DOHH2 (cell line): Measurements from ENCODE around the gene MDM1.

Experiments used
- H3F3A ChIP-seq: fragments of 200-600 bp; sonication (generic), shearing (Covaris generic); 2 replicates; pipeline ENCODE4 v1.6.0; 2016; ENCODE audit warnings: antibody characterized with exemption, mild to moderate bottlenecking; ENCODE audit not compliant: control insufficient read depth, insufficient read depth
- H3K27ac ChIP-seq: fragments of 200-600 bp; sonication (generic); 2 replicates; pipeline ENCODE4 v1.5.1; 2014; ENCODE audit warnings: low read depth, mild to moderate bottlenecking, low read length, moderate library complexity
- H3K27me3 ChIP-seq: fragments of 200-600 bp; sonication (generic); 2 replicates; pipeline ENCODE4 v1.6.1; 2014; ENCODE audit warnings: mild to moderate bottlenecking, low read length, mixed read lengths; ENCODE audit not compliant: control insufficient read depth
- H3K36me3 ChIP-seq: fragments of 200-600 bp; sonication (generic); 2 replicates; pipeline ENCODE4 v1.6.1; 2014; ENCODE audit warnings: mild to moderate bottlenecking, low read length, moderate library complexity, mixed read lengths; ENCODE audit not compliant: control insufficient read depth
- H3K4me1 ChIP-seq: fragments of 200-600 bp; sonication (generic); 2 replicates; pipeline ENCODE4 v1.6.1; 2014; ENCODE audit warnings: mild to moderate bottlenecking, low read length, mixed read lengths; ENCODE audit not compliant: control insufficient read depth
- H3K4me2 ChIP-seq: fragments of 200-600 bp; sonication (generic); 2 replicates; pipeline ENCODE4 v1.6.0; 2014; ENCODE audit warnings: mild to moderate bottlenecking, low read length, moderate library complexity
- H3K4me3 ChIP-seq: fragments of 200-600 bp; sonication (generic); 2 replicates; pipeline ENCODE4 v1.5.1; 2014; ENCODE audit warnings: mild to moderate bottlenecking, low read length, mixed read lengths
- H3K79me2 ChIP-seq: fragments of 200-600 bp; sonication (generic); 2 replicates; pipeline ENCODE4 v1.6.1; 2014; ENCODE audit warnings: mild to moderate bottlenecking, low read length, mixed read lengths; ENCODE audit not compliant: control insufficient read depth
- H3K9me2 ChIP-seq: fragments of 200-600 bp; sonication (generic); replicated peaks from 2 replicates; pipeline ENCODE4 v1.6.1; 2014; ENCODE audit warnings: mild to moderate bottlenecking, low read length, mixed read lengths; ENCODE audit not compliant: control insufficient read depth
- H3K9me3 ChIP-seq: fragments of 200-600 bp; sonication (generic); 2 replicates; pipeline ENCODE4 v1.6.1; 2014; ENCODE audit warnings: antibody characterized with exemption, low read length, mixed read lengths; ENCODE audit not compliant: control insufficient read depth, insufficient read depth
- H4K20me1 ChIP-seq: fragments of 200-600 bp; sonication (generic); 2 replicates; pipeline ENCODE4 v1.6.0; 2014; ENCODE audit warnings: low read depth, mild to moderate bottlenecking, antibody characterized with exemption, low read length, moderate library complexity; ENCODE audit not compliant: control insufficient read depth, insufficient read depth
- EZH2phosphoT487 ChIP-seq: fragments of 200-600 bp; sonication (generic); IDR thresholded peaks from 2 replicates; pipeline ENCODE4 v1.6.1; 2017; ENCODE audit warnings: borderline replicate concordance, mild to moderate bottlenecking, antibody characterized with exemption, low read length, moderate library complexity, mixed read lengths
- TF ChIP-seq, protein P1 (sequence below): fragments of 200-600 bp; sonication (generic); IDR thresholded peaks from one replicate; pipeline ENCODE4 v1.5.1; 2014; ENCODE audit warnings: antibody characterized with exemption, mild to moderate bottlenecking, low read depth, low read length; ENCODE audit not compliant: poor library complexity, severe bottlenecking

The MDM1 gene

DNA sequence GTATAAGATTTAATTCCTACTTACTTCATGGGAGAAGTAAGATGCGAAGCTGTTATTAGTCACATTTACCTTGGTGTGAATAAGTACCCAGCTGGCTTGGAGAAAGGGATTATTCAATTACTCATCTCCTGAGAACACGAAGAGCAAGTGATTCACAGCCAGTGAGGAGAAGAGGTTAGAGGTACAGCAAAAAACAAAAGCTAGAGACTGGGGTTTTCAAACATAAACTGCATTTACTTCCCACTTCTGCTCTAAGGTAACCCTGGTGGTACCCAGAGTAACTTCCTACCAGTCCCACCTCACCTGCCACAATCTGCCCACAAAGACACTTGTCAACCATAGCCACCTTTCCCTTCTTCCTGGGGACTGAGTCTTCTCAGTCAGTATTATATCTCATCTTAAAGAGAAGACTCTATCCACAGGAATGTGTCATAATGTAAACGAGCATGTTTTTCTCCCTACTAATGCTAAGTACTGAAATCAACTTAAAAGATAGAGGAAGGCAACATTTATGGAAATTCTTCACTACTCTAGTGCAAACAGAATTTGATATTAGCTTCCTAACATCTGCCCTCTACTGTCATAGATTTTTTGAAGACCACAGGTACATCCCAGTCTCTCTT, 72.7 kb downstream of the MDM1 start:
- Histone ChIP-seq H3K4me3 (no peak overlapping the region), H3K4me2 (no peak overlapping the region), H3F3A (no peaks in the 10 kb centered on the region), H4K20me1 (no peaks in the 10 kb centered on the region), H3K4me1 (no peaks in the 10 kb centered on the region), H3K9me2 (no peaks in the 10 kb centered on the region), H3K27ac (no peak overlapping the region), H3K36me3 (no peaks in the 10 kb centered on the region), H3K79me2 (no peaks in the 10 kb centered on the region), H3K9me3 (no peaks in the 10 kb centered on the region), H3K27me3 (peaks cover 14% of the 10 kb centered on the region)
- no peak for TF ChIP-seq EZH2phosphoT487
- TF ChIP-seq, protein P1, sequence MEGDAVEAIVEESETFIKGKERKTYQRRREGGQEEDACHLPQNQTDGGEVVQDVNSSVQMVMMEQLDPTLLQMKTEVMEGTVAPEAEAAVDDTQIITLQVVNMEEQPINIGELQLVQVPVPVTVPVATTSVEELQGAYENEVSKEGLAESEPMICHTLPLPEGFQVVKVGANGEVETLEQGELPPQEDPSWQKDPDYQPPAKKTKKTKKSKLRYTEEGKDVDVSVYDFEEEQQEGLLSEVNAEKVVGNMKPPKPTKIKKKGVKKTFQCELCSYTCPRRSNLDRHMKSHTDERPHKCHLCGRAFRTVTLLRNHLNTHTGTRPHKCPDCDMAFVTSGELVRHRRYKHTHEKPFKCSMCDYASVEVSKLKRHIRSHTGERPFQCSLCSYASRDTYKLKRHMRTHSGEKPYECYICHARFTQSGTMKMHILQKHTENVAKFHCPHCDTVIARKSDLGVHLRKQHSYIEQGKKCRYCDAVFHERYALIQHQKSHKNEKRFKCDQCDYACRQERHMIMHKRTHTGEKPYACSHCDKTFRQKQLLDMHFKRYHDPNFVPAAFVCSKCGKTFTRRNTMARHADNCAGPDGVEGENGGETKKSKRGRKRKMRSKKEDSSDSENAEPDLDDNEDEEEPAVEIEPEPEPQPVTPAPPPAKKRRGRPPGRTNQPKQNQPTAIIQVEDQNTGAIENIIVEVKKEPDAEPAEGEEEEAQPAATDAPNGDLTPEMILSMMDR, result no peak

DNA sequence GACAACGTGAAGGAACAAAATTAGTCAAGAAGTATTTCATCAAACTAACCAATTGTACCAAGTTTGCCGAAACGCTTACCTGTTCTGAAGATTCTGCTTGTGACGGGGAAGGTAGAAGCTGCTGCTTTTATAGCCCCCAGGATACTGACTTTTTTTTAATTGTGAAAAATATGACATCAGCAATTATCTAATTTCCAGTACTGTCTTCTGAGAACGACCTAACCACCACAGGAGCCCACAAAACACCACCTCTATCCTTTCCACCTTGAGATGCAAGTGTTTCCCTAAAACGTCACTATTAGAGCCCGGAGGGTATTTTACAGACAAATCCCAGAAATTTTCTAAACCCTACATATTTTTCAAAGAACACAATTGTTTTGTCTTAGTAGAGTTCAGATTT, 78.7 kb downstream of the MDM1 start, which contains the start of gene IL22:
Gene IL22, minus strand, starts transcription at position 101 of the 400 bp plus-strand sequence. CDS start 156 bp downstream, outside the sequence.
- no peak within 1 kb of the TSS for H3K4me3 ChIP-seq
- no peaks in the 10 kb centered on the region for H3K9me3 ChIP-seq
- TF ChIP-seq EZH2phosphoT487, result no peak
- TF ChIP-seq, protein P1, result no peak
- H3K36me3 ChIP-seq, result no peaks in the 10 kb centered on the region
- H4K20me1 ChIP-seq, result no peaks in the 10 kb centered on the region
- H3K79me2 ChIP-seq, result no peaks in the 10 kb centered on the region
- H3K27me3 ChIP-seq, result peaks cover 7% of the 10 kb centered on the region; the same call in 1 of the 2 replicates
- H3K27ac ChIP-seq, result no peak within 1 kb of the TSS
- H3K4me2 ChIP-seq, result no peak within 1 kb of the TSS
- no peaks in the 10 kb centered on the region for H3K4me1 ChIP-seq
- H3K9me2 ChIP-seq, result no peaks in the 10 kb centered on the region
- H3F3A ChIP-seq, result no peaks in the 10 kb centered on the region

DNA sequence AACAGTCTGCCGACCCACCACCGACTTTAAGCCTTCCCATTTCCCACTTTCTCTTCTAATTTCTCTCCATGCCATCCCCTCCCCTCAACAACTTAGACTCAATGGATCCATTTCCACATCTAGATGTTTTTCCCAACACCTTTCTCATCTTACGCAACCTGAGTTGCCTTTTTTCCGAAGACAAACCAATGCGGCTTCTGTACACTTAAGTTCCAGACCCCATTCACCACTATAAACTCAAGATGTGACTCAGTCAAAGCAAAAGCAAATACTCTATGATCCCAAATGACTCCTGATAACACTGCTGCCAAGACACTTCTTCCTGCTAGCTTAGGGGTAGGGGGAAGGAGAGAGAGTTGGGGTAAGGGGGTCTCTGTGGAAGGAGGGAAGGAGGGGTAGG, 80.1 kb downstream of the MDM1 start:
- H3K79me2 ChIP-seq, result no peaks in the 10 kb centered on the region
- no peak overlapping the region for H3K4me3 ChIP-seq
- H3K27me3 ChIP-seq, result peaks cover 7% of the 10 kb centered on the region
- no peaks in the 10 kb centered on the region for H3K4me1 ChIP-seq
- no peak for TF ChIP-seq EZH2phosphoT487
- no peaks in the 10 kb centered on the region for H3K36me3 ChIP-seq
- no peaks in the 10 kb centered on the region for H3K9me3 ChIP-seq
- no peaks in the 10 kb centered on the region for H3K9me2 ChIP-seq
- H4K20me1 ChIP-seq, result no peaks in the 10 kb centered on the region
- no peak overlapping the region for H3K27ac ChIP-seq
- no peaks in the 10 kb centered on the region for H3F3A ChIP-seq
- H3K4me2 ChIP-seq, result no peak overlapping the region

DNA sequence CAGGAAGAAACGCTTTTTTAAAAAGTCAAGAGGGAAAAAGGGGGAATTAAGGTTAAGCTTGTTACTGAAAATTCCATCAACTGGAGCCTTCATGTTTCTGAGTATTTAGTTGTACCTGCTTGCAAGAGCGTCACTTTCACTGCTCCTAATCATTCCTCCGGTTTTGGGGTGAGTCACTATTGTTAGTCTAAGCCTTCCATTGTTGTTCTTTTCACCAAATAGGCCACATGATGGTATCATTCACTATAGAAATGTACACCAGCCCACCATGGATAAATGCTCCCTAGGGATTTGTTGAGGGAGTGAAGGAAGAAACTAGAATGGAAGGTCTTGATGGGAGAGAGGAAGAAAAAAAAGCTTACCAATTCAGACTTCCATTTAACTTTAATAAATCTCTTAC, 81.7 kb downstream of the MDM1 start:
- TF ChIP-seq, protein P1, result no peak
- TF ChIP-seq EZH2phosphoT487, result no peak
- Histone ChIP-seq H3K36me3 (no peaks in the 10 kb centered on the region), H3K9me2 (no peaks in the 10 kb centered on the region), H3K4me1 (no peaks in the 10 kb centered on the region), H3K4me2 (no peak overlapping the region), H3K4me3 (no peak overlapping the region), H3K27ac (no peak overlapping the region), H3K27me3 (peaks cover 7% of the 10 kb centered on the region), H3K9me3 (no peaks in the 10 kb centered on the region), H4K20me1 (no peaks in the 10 kb centered on the region), H3F3A (no peaks in the 10 kb centered on the region), H3K79me2 (no peaks in the 10 kb centered on the region)
